Spinal cord (tissue), 10 donors: ENCODE data around the gene ADORA1. TPM values are rescaled to one million over a fixed set of nuclear protein-coding genes. Genes with fewer than 3 reads are reported as not detected.
A peak's percentile ranks its signal among the peaks of the same experiment; 100 is the strongest.

Source experiments
- DNase-seq, 6 donors: peaks; one replicate each; pipeline versions ENCODE4 v3.0.0 to v3.0.0-alpha.2; 2013 to 2015; ENCODE audit warnings: low spot score in 6 of 6, low read depth in 4 of 6
- H3K27ac ChIP-seq: one replicate; pipeline ENCODE4 v1.5.1; 2013; ENCODE audit warnings: low read depth, low read length, control low read depth
- H3K27me3 ChIP-seq: one replicate; pipeline ENCODE4 v1.6.1; 2013; ENCODE audit warnings: low read length; ENCODE audit not compliant: control insufficient read depth, insufficient read depth
- H3K36me3 ChIP-seq: one replicate; pipeline ENCODE4 v1.6.1; 2013; ENCODE audit warnings: low read length; ENCODE audit not compliant: control insufficient read depth, insufficient read depth
- H3K4me1 ChIP-seq: one replicate; pipeline ENCODE4 v1.6.1; 2013; ENCODE audit warnings: low read length; ENCODE audit not compliant: control insufficient read depth, insufficient read depth
- H3K4me3 ChIP-seq: one replicate; pipeline ENCODE4 v1.5.1; 2013; ENCODE audit warnings: low read depth, low read length, control low read depth
- H3K9me3 ChIP-seq: one replicate; pipeline ENCODE4 v1.6.1; 2013; ENCODE audit warnings: low read length; ENCODE audit not compliant: control insufficient read depth, insufficient read depth
- WGBS: methylation state at CpG from one replicate; pipeline ENCODE4 v1.1.5; 2013; ENCODE audit warnings: missing lambda C conversion rate; ENCODE audit not compliant: insufficient coverage; 5-methylcytosine and 5-hydroxymethylcytosine counted together
- polyA plus RNA-seq, 2 donors: library from polyadenylated mRNA; unstranded; fragments of 120-200 nt; gene quantifications; one replicate each; pipeline ENCODE4 v1.2.1, GENCODE V29; 2013; ENCODE audit not compliant: insufficient read length in 2 of 2
- total RNA-seq, 2 donors: library from RNA; depleted of rRNA in 1 of 2; stranded (reverse); fragments of 120-200 nt in 1 of 2; fragments of >200 nt in 1 of 2; gene quantifications; one replicate each; pipeline versions ENCODE4 v1.2.3 to v1.2.4, GENCODE V29; 2013 to 2014
- donor health status: healthy.

The ADORA1 gene
- total and polyA plus RNA-seq, 4 donors = 3.1 to 29.7 (median 20.2) TPM

- H3K27me3 ChIP-seq = peaks cover 7% of the 10 kb centered on the region
- peaks cover 5% of the 10 kb centered on the region for H3K36me3 ChIP-seq
- H3K4me1 ChIP-seq = peaks cover 64% of the 10 kb centered on the region
- H3K4me3 ChIP-seq = peak overlapping the region; percentile 47
- H3K9me3 ChIP-seq = no peaks in the 10 kb centered on the region
- no peak for DNase-seq
- H3K27ac ChIP-seq = no peak overlapping the region
- 12% methylated on average over 7 of the region's 7 CpGs for WGBS
Measured at GRCh38 chr1:203128431-203128715, 847 bp downstream of the ADORA1 start.

GRCh38 chr1:203128716-203129500 lies 1.4 kb downstream of the ADORA1 start:
- Histone ChIP-seq H3K4me1 (peaks cover 64% of the 10 kb centered on the region), H3K36me3 (peaks cover 5% of the 10 kb centered on the region), H3K9me3 (no peaks in the 10 kb centered on the region), H3K27me3 (peaks cover 7% of the 10 kb centered on the region), H3K4me3 (peak overlapping the region; percentile 47), H3K27ac (no peak overlapping the region)
- no peak for DNase-seq
- WGBS = 89% methylated on average over 28 of the region's 29 CpGs

- Histone ChIP-seq H3K27ac (no peak overlapping the region), H3K4me3 (no peak overlapping the region), H3K4me1 (peaks cover 64% of the 10 kb centered on the region), H3K27me3 (peaks cover under 1% of the 10 kb centered on the region), H3K36me3 (peaks cover 5% of the 10 kb centered on the region), H3K9me3 (no peaks in the 10 kb centered on the region)
- 39% methylated on average over 6 of the region's 7 CpGs for WGBS
- DNase-seq = peak in 3 of 6 donors; percentile 43 to 81 (median 70)
Measured at GRCh38 chr1:203129501-203130231, 2.1 kb downstream of the ADORA1 start.

GRCh38 chr1:203130358-203130985 lies 2.9 kb downstream of the ADORA1 start:
- H3K4me3 ChIP-seq = no peak overlapping the region
- peaks cover 5% of the 10 kb centered on the region for H3K36me3 ChIP-seq
- no peaks in the 10 kb centered on the region for H3K9me3 ChIP-seq
- WGBS = 49% methylated on average over 3 of the region's 3 CpGs
- H3K27me3 ChIP-seq = no peaks in the 10 kb centered on the region
- H3K27ac ChIP-seq = no peak overlapping the region
- peaks cover 63% of the 10 kb centered on the region for H3K4me1 ChIP-seq
- no peak for DNase-seq

GRCh38 chr1:203131548-203132200 lies 4.1 kb downstream of the ADORA1 start:
- no peak for DNase-seq
- Histone ChIP-seq H3K4me1 (peaks cover 62% of the 10 kb centered on the region), H3K4me3 (no peak overlapping the region), H3K9me3 (no peaks in the 10 kb centered on the region), H3K27ac (no peak overlapping the region), H3K36me3 (peaks cover 5% of the 10 kb centered on the region), H3K27me3 (no peaks in the 10 kb centered on the region)
- WGBS = 87% methylated on average over 9 of the region's 9 CpGs

GRCh38 chr1:203133970-203134725 lies 6.6 kb downstream of the ADORA1 start:
- Histone ChIP-seq H3K9me3 (no peaks in the 10 kb centered on the region), H3K27me3 (no peaks in the 10 kb centered on the region), H3K4me1 (peaks cover 37% of the 10 kb centered on the region), H3K36me3 (peaks cover 5% of the 10 kb centered on the region), H3K27ac (no peak overlapping the region), H3K4me3 (no peak overlapping the region)
- WGBS = 63% methylated on average over 6 of the region's 12 CpGs
- DNase-seq = peak in 1 of 6 donors; percentile 44

- no peaks in the 10 kb centered on the region for H3K27me3 ChIP-seq
- 54% methylated on average over 4 of the region's 8 CpGs for WGBS
- no peak for DNase-seq
- peaks cover 24% of the 10 kb centered on the region for H3K4me1 ChIP-seq
- H3K36me3 ChIP-seq = peaks cover 5% of the 10 kb centered on the region
- H3K4me3 ChIP-seq = no peak overlapping the region
- H3K27ac ChIP-seq = no peak overlapping the region
- no peaks in the 10 kb centered on the region for H3K9me3 ChIP-seq
Measured at GRCh38 chr1:203135636-203136305, 8.2 kb downstream of the ADORA1 start.

- no CpG with 5 or more reads among the region's 1 CpG for WGBS
- H3K4me3 ChIP-seq = no peak overlapping the region
- peaks cover 27% of the 10 kb centered on the region for H3K4me1 ChIP-seq
- H3K36me3 ChIP-seq = peaks cover 7% of the 10 kb centered on the region
- no peak overlapping the region for H3K27ac ChIP-seq
- no peaks in the 10 kb centered on the region for H3K9me3 ChIP-seq
- H3K27me3 ChIP-seq = no peaks in the 10 kb centered on the region
- peak in 1 of 6 donors; percentile 45 for DNase-seq
Measured at GRCh38 chr1:203136409-203137042, 9.0 kb downstream of the ADORA1 start.
